HepG2 (cell line): ENCODE measurements around the gene SPON1. TPM values are rescaled to one million over a fixed set of nuclear protein-coding genes. Genes with fewer than 3 reads are reported as not detected.

Experiments
- ATAC-seq: fragments of 200-7000 bp; cut with Tn5 transposase; 3 replicates; pipeline ENCODE4 v1.9.1; 2020; ENCODE audit warnings: mild to moderate bottlenecking, moderate library complexity
- BruUV-seq: library from RNA; stranded (reverse); fragments of 400-500 nt; replicated peaks from 2 replicates; lab custom pipeline; 2021; lab: Mats Ljungman, UMichigan
- CTCF ChIA-PET: fragments of 300-600 bp; formaldehyde crosslinking; extraction: SDS; loops from one replicate; lab custom pipeline; 2021; ENCODE audit warnings: low total read pairs, inconsistent platforms, low intra/inter-chr PET ratio; lab: Yijun Ruan, JAX
- POLR2A ChIA-PET: fragments of 350-600 bp; sonication (Branson Sonifier 250); formaldehyde crosslinking; loops from one replicate; lab custom pipeline; 2020; ENCODE audit warnings: antibody characterized with exemption, inconsistent platforms; lab: Yijun Ruan, JAX
- DNase-seq: peaks from one replicate; pipeline ENCODE4 v3.0.0-alpha.2; 2015; ENCODE audit warnings: low spot score
- FAIRE-seq: peaks from 3 replicates; lab custom pipeline; 2011; peaks lifted over from hg19 to GRCh38; lab: Jason Lieb, UNC
- H2AFZ ChIP-seq: one replicate; pipeline ENCODE4 v1.6.1; 2011; ENCODE audit warnings: low read length, inconsistent platforms
- H3K27ac ChIP-seq: fragments of 300-600 bp; 3 replicates; pipeline ENCODE4 v1.8.0; 2011; ENCODE audit warnings: mixed run types, mild to moderate bottlenecking, mixed read lengths, low read length, inconsistent platforms; ENCODE audit not compliant: insufficient read depth; ENCODE audit errors: extremely low read length
- H3K27me3 ChIP-seq, 2 experiments: fragments of 200-600 bp in 1 of 2; 2 replicates in 1 of 2; 3 replicates in 1 of 2; pipeline versions ENCODE4 v1.6.0 to v1.8.0; 2011; ENCODE audit warnings: low read length in 2 of 2, mild to moderate bottlenecking in 2 of 2, moderate library complexity in 2 of 2, inconsistent platforms in 1 of 2; ENCODE audit not compliant: insufficient read depth in 2 of 2, control insufficient read depth in 1 of 2
- H3K36me3 ChIP-seq, 2 experiments: fragments of 200-600 bp in 1 of 2; replicated peaks in 1 of 2; 2 replicates in 1 of 2; 3 replicates in 1 of 2; pipeline versions ENCODE4 v1.5.1 to v1.8.0; 2011; ENCODE audit warnings: low read length in 2 of 2, inconsistent platforms in 1 of 2; ENCODE audit not compliant: insufficient read depth in 2 of 2, control insufficient read depth in 1 of 2
- H3K4me1 ChIP-seq: 2 replicates; pipeline ENCODE4 v1.5.1; 2012; ENCODE audit warnings: low read length, inconsistent platforms; ENCODE audit not compliant: insufficient read depth
- H3K4me2 ChIP-seq: 2 replicates; pipeline ENCODE4 v1.6.0; 2011; ENCODE audit warnings: low read depth, low read length, inconsistent platforms
- H3K4me3 ChIP-seq, 3 experiments: fragments of 200-600 bp in 1 of 3; sonication (generic), shearing (Covaris generic) in 1 of 3; replicated peaks in 1 of 3; 2 replicates each; pipeline ENCODE4 v1.5.1; 2011 to 2016; ENCODE audit warnings: low read length in 3 of 3, inconsistent platforms in 2 of 3, low read depth in 2 of 3, mild to moderate bottlenecking in 2 of 3, control low read depth in 1 of 3, mixed read lengths in 1 of 3; ENCODE audit not compliant: insufficient read depth in 1 of 3
- H3K79me2 ChIP-seq: one replicate; pipeline ENCODE4 v1.6.1; 2011; ENCODE audit warnings: low read length, inconsistent platforms; ENCODE audit not compliant: insufficient read depth
- H3K9ac ChIP-seq: 2 replicates; pipeline ENCODE4 v1.6.0; 2011; ENCODE audit warnings: mild to moderate bottlenecking, low read depth, low read length, inconsistent platforms; ENCODE audit not compliant: insufficient read depth
- H3K9me3 ChIP-seq: 2 replicates; pipeline ENCODE4 v1.5.1; 2012; ENCODE audit warnings: mild to moderate bottlenecking, low read length
- H4K20me1 ChIP-seq: 2 replicates; pipeline ENCODE4 v1.6.0; 2011; ENCODE audit warnings: inconsistent platforms, mild to moderate bottlenecking, low read length, moderate library complexity; ENCODE audit not compliant: insufficient read depth
- GTF2F1 ChIP-seq: fragments of 150-350 bp; IDR thresholded peaks from 2 replicates; pipeline ENCODE4 v1.6.1; 2014; ENCODE audit warnings: low read length
- PBX2 ChIP-seq: IDR thresholded peaks from 2 replicates; pipeline ENCODE4 v1.6.1; 2016; ENCODE audit warnings: control low read depth
- SOX6 ChIP-seq, 2 experiments: fragments of 450-650 bp in 1 of 2; sonication (generic) in 1 of 2; formaldehyde crosslinking in 1 of 2; IDR thresholded peaks; 2 replicates each; pipeline versions ENCODE4 v1.4.0 to v1.6.1; 2017 to 2020; ENCODE audit warnings: antibody characterized with exemption in 1 of 2, mild to moderate bottlenecking in 1 of 2, missing genetic modification reagents in 1 of 2
- TBX3 ChIP-seq: fragments of 450-650 bp; IDR thresholded peaks from 2 replicates; pipeline ENCODE4 v1.6.1; 2017; ENCODE audit warnings: antibody characterized with exemption, mild to moderate bottlenecking, inconsistent platforms, borderline replicate concordance
- ZNF350 ChIP-seq: sonication (generic); formaldehyde crosslinking; IDR thresholded peaks from 2 replicates; pipeline ENCODE4 v1.4.0; 2020; ENCODE audit warnings: mild to moderate bottlenecking, low read depth, missing genetic modification reagents, borderline replicate concordance
- WGBS: methylation state at CpG from one replicate; pipeline ENCODE4 v1.1.6; 2017; ENCODE audit warnings: low lambda C conversion rate; 5-methylcytosine and 5-hydroxymethylcytosine counted together
- in situ Hi-C: cut with HindIII; loops from 2 replicates; pipeline ENCODE4 v1.10.0; 2017; ENCODE audit warnings: low pct_unique_long_range_greater_than_20kb; ENCODE audit not compliant: extremely low pct_ligation_motif_present
- intact Hi-C: fragments of 100-400 bp; cut with micrococcal nuclease; formaldehyde crosslinking; loops from one replicate; pipeline ENCODE4 v1.10.0; 2022; ENCODE audit not compliant: unreplicated experiment
- polyA plus RNA-seq, 8 experiments: library from polyadenylated mRNA; depleted of rRNA in 3 of 8; stranded (reverse) in 7 of 8; unstranded in 1 of 8; fragments of >200 nt; fragmentation: Illumina TruSeq in 4 of 8; extraction: Trizol in 4 of 8; gene quantifications; 2 replicates each; pipeline versions ENCODE4 v1.2.1 to v1.2.3, GENCODE V29; 2011 to 2016; ENCODE audit warnings: low read depth in 4 of 8, missing spikeins in 1 of 8, mixed read lengths in 1 of 8; ENCODE audit not compliant: insufficient read depth in 1 of 8
- total RNA-seq, 5 experiments: library from RNA; depleted of rRNA; stranded (reverse); fragments of >200 nt; fragmentation: Illumina TruSeq; extraction: Trizol; gene quantifications; 2 replicates each; pipeline ENCODE4 v1.2.3, GENCODE V29; 2016; ENCODE audit warnings: low read depth in 1 of 5

Gene SPON1
- total and polyA plus RNA-seq, 2 of the 13 experiments (the other 11 are each of a cell fraction or from before 2014, with no cell fraction given), result not detected

- Histone ChIP-seq H3K27ac (no peak overlapping the region), H3K9ac (no peak overlapping the region), H3K36me3 (no peaks in the 10 kb centered on the region), H3K27me3 (0 out of 5 replicates have a peak, but pooled peaks cover 0 to 3% of the 10 kb centered on the region in 2 experiments), H3K9me3 (no peaks in the 10 kb centered on the region), H4K20me1 (no peaks in the 10 kb centered on the region), H2AFZ (no peak overlapping the region), H3K4me3 (no peak overlapping the region), H3K4me1 (no peaks in the 10 kb centered on the region), H3K4me2 (no peak overlapping the region), H3K79me2 (no peaks in the 10 kb centered on the region)
- 0% methylated on average over 3 of the region's 3 CpGs for WGBS
- TF ChIP-seq GTF2F1 (no peak), PBX2 (CRISPR knock-in tag) (no peak), ZNF350 (CRISPR knock-in tag) (no peak), SOX6 (IDR thresholded peaks at IDR 0.05) (no peak), SOX6 (CRISPR knock-in tag; IDR thresholded peaks at IDR 0.05) (no peak), TBX3 (no peak)
- intact Hi-C loops, result no loop called here
- DNase-seq (no peak), FAIRE-seq (no peak), ATAC-seq (no peak)
- in situ Hi-C loops, result no loop called here
- BruUV-seq, result no TSS peak
- ChIA-PET CTCF (no interaction called here), POLR2A (no interaction called here)
These were observed 89.7 kb downstream of the SPON1 start for GRCh38 chr11:14052198-14052597.
